ENCODE results near the gene COLEC11. TPM values are rescaled to one million over a fixed set of nuclear protein-coding genes. Genes with fewer than 3 reads are reported as not detected.
"Not testable (repeated sequence)": the region's sequence is repeated elsewhere in the genome, so short reads cannot be mapped to it uniquely, and the experiment has no call there.

Gene COLEC11
- total RNA-seq, 1 donor from 2014 or later: 10.1 TPM

DNA sequence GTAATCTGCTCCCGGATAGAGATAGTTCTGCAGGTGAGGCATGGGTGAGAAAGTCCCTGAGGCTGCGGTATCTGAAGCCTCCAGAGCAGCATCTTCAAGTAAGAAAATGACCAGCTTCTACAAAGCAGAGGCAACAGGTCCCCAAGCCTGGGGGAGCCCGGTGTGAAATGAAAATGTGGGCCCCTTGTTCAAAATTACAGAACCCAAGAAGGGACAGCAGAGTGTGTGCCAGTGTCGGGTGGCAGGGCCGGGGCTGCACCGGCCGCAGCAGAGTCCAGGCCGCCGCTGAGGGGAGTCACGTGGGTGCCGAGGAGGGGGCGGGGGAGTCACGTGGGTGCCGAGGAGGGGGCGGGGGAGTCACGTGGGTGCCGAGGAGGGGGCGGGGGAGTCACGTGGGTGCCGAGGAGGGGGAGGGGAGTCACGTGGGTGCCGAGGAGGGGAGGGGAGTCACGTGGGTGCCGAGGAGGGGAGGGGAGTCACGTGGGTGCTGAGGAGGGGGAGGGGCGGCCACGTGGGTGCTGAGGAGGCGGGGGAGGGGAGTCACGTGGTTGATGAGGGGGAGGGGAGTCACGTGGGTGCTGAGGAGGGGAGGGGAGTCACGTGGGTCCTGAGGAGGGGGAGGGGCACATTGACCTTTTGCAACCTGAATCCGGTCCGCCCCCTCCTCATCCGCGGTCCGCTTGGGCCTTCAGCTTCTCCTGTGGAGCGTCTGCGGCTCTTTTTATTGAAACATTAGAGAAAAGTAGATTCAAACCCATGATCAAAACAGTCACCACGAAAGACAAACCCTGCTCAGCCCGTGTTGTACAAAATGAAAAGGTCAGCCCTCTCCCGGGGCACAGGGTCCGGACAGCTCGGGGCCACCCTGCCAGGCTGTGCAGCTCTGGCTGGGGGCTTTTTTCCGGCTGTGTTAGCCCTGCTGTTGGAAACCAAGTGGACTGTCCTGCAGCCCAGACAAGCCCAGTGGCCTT is 10.4 kb downstream of the COLEC11 start:
- Mint-ChIP-seq H3K27ac (no peak overlapping the region), H3K36me3 (no peaks in the 10 kb centered on the region), H3K9me3 (no peaks in the 10 kb centered on the region), H3K27me3 (ENCODE audit: low read depth) (peaks cover 3% of the 10 kb centered on the region), H3K4me1 (no peaks in the 10 kb centered on the region), H3K4me3 (no peak overlapping the region)
- TF ChIP-seq, protein P1, sequence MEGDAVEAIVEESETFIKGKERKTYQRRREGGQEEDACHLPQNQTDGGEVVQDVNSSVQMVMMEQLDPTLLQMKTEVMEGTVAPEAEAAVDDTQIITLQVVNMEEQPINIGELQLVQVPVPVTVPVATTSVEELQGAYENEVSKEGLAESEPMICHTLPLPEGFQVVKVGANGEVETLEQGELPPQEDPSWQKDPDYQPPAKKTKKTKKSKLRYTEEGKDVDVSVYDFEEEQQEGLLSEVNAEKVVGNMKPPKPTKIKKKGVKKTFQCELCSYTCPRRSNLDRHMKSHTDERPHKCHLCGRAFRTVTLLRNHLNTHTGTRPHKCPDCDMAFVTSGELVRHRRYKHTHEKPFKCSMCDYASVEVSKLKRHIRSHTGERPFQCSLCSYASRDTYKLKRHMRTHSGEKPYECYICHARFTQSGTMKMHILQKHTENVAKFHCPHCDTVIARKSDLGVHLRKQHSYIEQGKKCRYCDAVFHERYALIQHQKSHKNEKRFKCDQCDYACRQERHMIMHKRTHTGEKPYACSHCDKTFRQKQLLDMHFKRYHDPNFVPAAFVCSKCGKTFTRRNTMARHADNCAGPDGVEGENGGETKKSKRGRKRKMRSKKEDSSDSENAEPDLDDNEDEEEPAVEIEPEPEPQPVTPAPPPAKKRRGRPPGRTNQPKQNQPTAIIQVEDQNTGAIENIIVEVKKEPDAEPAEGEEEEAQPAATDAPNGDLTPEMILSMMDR (IDR thresholded peaks at IDR 0.05; ENCODE audit: unreplicated experiment): no peak
- DNase-seq (ENCODE audit: low spot score in 2 of 2, unreplicated experiment in 2 of 2): no peak

DNA sequence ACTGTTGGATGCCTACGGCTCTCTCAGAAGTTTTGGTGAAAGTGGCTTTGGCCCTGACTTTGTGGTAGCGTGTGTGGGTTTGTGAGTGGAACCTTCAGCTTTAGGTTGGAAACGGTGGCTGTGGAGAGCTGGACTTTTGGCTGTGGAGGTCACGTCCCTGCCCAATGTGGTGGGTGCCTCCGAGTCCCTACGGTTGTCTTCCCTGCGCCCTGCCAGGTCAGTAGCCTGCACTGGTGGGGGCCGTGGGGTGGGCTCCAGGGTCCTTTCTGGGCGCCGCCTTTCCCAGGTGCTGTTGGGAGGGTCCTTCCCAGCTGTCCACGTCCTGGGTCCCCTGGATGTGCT is 11.1 kb downstream of the COLEC11 start:
- TF ChIP-seq, protein P1 (IDR thresholded peaks at IDR 0.05; ENCODE audit: unreplicated experiment): no peak
- Mint-ChIP-seq H3K27me3 (ENCODE audit: low read depth) (peaks cover 3% of the 10 kb centered on the region), H3K36me3 (no peaks in the 10 kb centered on the region), H3K9me3 (no peaks in the 10 kb centered on the region), H3K4me3 (no peak overlapping the region), H3K4me1 (no peaks in the 10 kb centered on the region), H3K27ac (no peak overlapping the region)
- DNase-seq (ENCODE audit: low spot score in 2 of 2, unreplicated experiment in 2 of 2): no peak

DNA sequence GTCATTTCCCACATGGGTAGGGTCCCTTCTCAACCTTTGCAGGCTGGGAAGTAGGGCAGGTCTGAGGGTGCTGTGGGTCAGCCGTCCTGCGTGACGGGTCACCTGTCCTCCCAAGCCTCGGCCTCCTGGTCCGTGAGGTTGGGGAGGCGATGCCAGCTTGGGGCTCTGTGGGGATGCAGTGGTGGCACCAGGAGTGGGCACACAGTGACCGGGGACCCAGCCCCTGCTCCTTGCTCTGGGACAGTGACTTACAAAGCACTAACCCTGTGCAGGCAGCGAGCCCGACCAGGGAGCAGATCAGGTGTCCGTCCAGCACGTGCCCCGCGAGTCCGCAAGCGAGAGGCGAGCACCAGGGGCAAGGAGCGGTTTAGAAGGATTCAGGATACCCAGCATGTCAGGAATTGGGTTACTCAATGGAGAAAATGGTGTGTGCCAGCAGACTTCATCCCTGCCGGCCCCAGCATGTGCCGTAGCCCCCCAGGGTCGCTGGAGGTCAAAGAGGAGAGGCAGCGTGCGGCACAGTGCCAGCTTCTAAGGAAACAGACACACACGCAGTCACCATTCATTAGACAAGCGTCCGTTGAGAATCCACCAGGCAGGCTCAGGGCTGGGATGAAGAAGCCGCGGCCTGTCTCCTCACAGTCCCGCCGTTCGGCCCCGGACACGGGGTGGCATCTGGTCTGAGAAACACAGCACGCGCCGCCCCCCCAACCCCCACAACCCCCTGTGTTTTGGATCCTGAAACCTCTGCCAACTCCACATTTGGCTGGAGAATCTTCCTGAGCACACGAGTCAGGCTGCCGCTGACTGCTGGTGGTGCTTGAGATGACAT is 11.7 kb downstream of the COLEC11 start:
- TF ChIP-seq, protein P1 (IDR thresholded peaks at IDR 0.05; ENCODE audit: unreplicated experiment): no peak
- Mint-ChIP-seq H3K4me1 (no peaks in the 10 kb centered on the region), H3K27ac (no peak overlapping the region), H3K27me3 (ENCODE audit: low read depth) (peaks cover 3% of the 10 kb centered on the region), H3K4me3 (no peak overlapping the region), H3K36me3 (no peaks in the 10 kb centered on the region), H3K9me3 (no peaks in the 10 kb centered on the region)
- no peak for DNase-seq (ENCODE audit: low spot score in 2 of 2, unreplicated experiment in 2 of 2)

DNA sequence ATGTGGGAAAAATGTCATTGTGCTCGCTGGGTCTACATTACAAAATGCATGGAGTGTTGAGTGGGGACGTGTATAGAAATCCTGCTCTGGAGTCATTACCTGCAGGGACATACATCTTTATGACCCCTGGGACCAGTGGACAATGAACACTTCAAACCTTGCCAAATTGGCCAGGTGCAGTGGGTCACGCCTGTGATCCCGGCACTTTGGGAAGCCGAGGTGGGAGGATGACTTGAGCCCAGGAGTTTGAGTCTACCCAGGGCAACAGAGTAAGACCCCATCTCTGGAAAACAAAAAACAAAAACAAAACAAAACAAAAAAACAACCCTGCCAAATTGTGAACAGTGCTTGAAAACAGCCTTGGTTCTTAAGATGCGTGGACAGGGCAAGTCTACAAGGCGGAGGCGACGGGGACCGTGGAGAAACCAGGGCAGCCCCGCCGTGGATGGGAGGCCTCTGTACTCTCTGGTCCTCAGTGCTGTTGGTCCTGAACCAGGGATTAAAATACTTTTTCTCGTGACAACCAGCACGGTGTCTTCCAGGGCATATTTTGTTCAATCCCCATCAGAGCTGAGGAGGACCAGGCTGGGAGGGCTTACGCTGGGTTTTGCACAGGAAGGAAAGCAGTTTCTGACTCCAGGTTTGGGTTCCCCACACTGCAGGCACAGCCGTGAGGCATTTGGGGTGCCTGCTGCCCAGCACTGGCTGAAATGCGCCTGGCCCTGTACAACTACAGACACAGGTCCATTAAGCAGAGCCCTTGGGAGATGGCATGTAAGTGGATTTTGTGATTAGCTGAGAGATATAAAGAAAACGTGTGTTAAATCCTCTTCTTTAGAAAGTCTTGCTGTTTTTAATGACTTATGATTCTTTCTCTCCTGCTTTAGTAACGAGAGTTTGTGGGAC is 13.7 kb downstream of the COLEC11 start:
- no peak overlapping the region for H3K27ac Mint-ChIP-seq
- TF ChIP-seq, protein P1 (IDR thresholded peaks at IDR 0.05; ENCODE audit: unreplicated experiment): no peak
- peaks cover 2% of the 10 kb centered on the region for H3K9me3 Mint-ChIP-seq
- DNase-seq (ENCODE audit: low spot score in 2 of 2, unreplicated experiment in 2 of 2): no peak
- H3K36me3 Mint-ChIP-seq: no peaks in the 10 kb centered on the region
- H3K27me3 Mint-ChIP-seq (ENCODE audit: low read depth): no peaks in the 10 kb centered on the region
- no peak overlapping the region for H3K4me3 Mint-ChIP-seq
- no peaks in the 10 kb centered on the region for H3K4me1 Mint-ChIP-seq

DNA sequence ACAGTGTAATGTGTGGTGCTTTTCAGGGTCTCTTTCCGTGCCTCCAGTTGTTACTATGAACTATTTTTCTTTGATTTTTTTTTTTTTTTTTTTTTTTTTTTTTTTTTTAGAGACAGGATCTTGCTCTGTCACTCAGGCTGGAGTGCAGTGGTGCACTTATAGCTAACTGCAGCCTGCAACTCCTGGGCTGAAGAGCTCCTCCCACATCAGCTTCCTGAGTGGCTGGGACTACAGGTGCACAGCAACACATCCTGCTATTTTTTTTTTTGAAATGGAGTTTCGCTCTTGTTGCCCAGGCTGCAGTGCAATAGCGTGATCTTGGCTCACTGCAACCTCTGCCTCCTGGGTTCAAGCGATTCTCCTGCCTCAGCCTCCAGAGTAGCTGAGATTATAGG is 14.4 kb downstream of the COLEC11 start:
- H3K9me3 Mint-ChIP-seq; H3K4me3 Mint-ChIP-seq; H3K27me3 Mint-ChIP-seq (ENCODE audit: low read depth); DNase-seq (ENCODE audit: low spot score in 2 of 2, unreplicated experiment in 2 of 2); H3K36me3 Mint-ChIP-seq; H3K4me1 Mint-ChIP-seq; H3K27ac Mint-ChIP-seq: not testable (repeated sequence)

Data from mesothelial cell of epicardium (in vitro differentiated cells).